Smooth muscle cell of bladder (primary cell): ENCODE measurements around the gene OR4C46. TPM values are rescaled to one million over a fixed set of nuclear protein-coding genes. Genes with fewer than 3 reads are reported as not detected.

Experiments used
- total RNA-seq: library from RNA; depleted of rRNA; stranded (reverse); fragments of >200 nt; gene quantifications from 2 replicates; pipeline ENCODE4 v1.2.3, GENCODE V29; 2014

The OR4C46 gene
- not detected in 2 replicates for total RNA-seq

GRCh38 chr11:54603898-54604297 lies at the start of gene OR4C46:
TSS of gene OR4C46 (minus strand) at chr11:54603998. CDS start at chr11:54603998, 0 bp downstream.

Other genes starting within 250 kb of the OR4C46 start
- not detected in 2 replicates for gene OR4A5, start 102.8 kb upstream of the OR4C46 start, total RNA-seq